WTC11 (cell line): ENCODE data around the gene ETV5.

Source experiments
- EMX1 ChIP-seq: fragments of 250-450 bp; sonication (Bioruptor Pico); IDR thresholded peaks from 2 replicates; pipeline ENCODE4 v1.8.0; 2021; ENCODE audit warnings: mild to moderate bottlenecking
- FOXJ3 ChIP-seq: sonication (generic); formaldehyde crosslinking; IDR thresholded peaks from 2 replicates; pipeline ENCODE4 v1.9.0; 2021; ENCODE audit warnings: missing genetic modification reagents, mild to moderate bottlenecking, borderline replicate concordance
- FOXP1 ChIP-seq: sonication (generic); formaldehyde crosslinking; IDR thresholded peaks from 2 replicates; pipeline ENCODE4 v1.8.0; 2022; ENCODE audit warnings: missing genetic modification reagents, mild to moderate bottlenecking, moderate library complexity, borderline replicate concordance
- SMAD4 ChIP-seq: sonication (generic); formaldehyde crosslinking; IDR thresholded peaks from 2 replicates; pipeline ENCODE4 v1.8.0; 2022; ENCODE audit warnings: mild to moderate bottlenecking, missing genetic modification reagents
- TF ChIP-seq, protein P1 (sequence below): sonication (generic); formaldehyde crosslinking; IDR thresholded peaks from 2 replicates; pipeline ENCODE4 v1.8.1; 2022; ENCODE audit warnings: low read depth, mild to moderate bottlenecking, moderate library complexity, missing genetic modification reagents, borderline replicate concordance
- TF ChIP-seq, protein P2 (sequence below): sonication (generic); formaldehyde crosslinking; IDR thresholded peaks from 2 replicates; pipeline ENCODE4 v1.8.1; 2023; ENCODE audit warnings: mild to moderate bottlenecking, missing genetic modification reagents

- TF ChIP-seq FOXJ3 (CRISPR knock-in tag) (no peak), EMX1 (no peak), SMAD4 (CRISPR knock-in tag) (no peak), FOXP1 (CRISPR knock-in tag) (no peak)
- TF ChIP-seq, protein P1, sequence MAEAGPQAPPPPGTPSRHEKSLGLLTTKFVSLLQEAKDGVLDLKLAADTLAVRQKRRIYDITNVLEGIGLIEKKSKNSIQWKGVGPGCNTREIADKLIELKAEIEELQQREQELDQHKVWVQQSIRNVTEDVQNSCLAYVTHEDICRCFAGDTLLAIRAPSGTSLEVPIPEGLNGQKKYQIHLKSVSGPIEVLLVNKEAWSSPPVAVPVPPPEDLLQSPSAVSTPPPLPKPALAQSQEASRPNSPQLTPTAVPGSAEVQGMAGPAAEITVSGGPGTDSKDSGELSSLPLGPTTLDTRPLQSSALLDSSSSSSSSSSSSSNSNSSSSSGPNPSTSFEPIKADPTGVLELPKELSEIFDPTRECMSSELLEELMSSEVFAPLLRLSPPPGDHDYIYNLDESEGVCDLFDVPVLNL (CRISPR knock-in tag), result no peak
- TF ChIP-seq, protein P2, sequence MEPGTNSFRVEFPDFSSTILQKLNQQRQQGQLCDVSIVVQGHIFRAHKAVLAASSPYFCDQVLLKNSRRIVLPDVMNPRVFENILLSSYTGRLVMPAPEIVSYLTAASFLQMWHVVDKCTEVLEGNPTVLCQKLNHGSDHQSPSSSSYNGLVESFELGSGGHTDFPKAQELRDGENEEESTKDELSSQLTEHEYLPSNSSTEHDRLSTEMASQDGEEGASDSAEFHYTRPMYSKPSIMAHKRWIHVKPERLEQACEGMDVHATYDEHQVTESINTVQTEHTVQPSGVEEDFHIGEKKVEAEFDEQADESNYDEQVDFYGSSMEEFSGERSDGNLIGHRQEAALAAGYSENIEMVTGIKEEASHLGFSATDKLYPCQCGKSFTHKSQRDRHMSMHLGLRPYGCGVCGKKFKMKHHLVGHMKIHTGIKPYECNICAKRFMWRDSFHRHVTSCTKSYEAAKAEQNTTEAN (CRISPR knock-in tag), result no peak
These were observed 41.3 kb upstream of the ETV5 start for GRCh38 chr3:186150041-186150830.
